Cardiac muscle cell (in vitro differentiated cells and primary cell): ENCODE data around the gene ZNF473. TPM values are rescaled to one million over a fixed set of nuclear protein-coding genes. Genes with fewer than 3 reads are reported as not detected.
A peak's percentile ranks its signal among the peaks of the same experiment; 100 is the strongest.

Experiments
- DNase-seq, 2 donors: peaks; one replicate each; pipeline versions ENCODE4 v3.0.0 to v3.0.0-alpha.2; 2010 to 2017; ENCODE audit warnings: low read depth in 1 of 2, low spot score in 1 of 2
- H3K27ac ChIP-seq: fragments of 200-600 bp; sonication (generic); 2 replicates; pipeline ENCODE4 v1.5.1; 2016
- H3K27me3 ChIP-seq: fragments of 200-600 bp; sonication (generic); 2 replicates; pipeline ENCODE4 v1.6.0; 2016; ENCODE audit warnings: control low read depth
- H3K36me3 ChIP-seq: fragments of 200-600 bp; sonication (generic); 2 replicates; pipeline ENCODE4 v1.5.1; 2016; ENCODE audit warnings: control low read depth
- H3K4me1 ChIP-seq: fragments of 200-600 bp; sonication (generic); 2 replicates; pipeline ENCODE4 v1.8.1; 2017; ENCODE audit warnings: low read depth, mild to moderate bottlenecking, mixed run types
- H3K4me3 ChIP-seq: fragments of 200-600 bp; sonication (generic); 2 replicates; pipeline ENCODE4 v1.5.1; 2016; ENCODE audit warnings: mild to moderate bottlenecking
- H3K9me3 ChIP-seq: fragments of 200-600 bp; sonication (generic); 2 replicates; pipeline ENCODE4 v1.5.1; 2017; ENCODE audit warnings: low read depth, mild to moderate bottlenecking, control low read depth
- polyA plus RNA-seq: library from polyadenylated mRNA; unstranded; fragments of >200 nt; fragmentation: Nextera tagmentation; extraction: Ambion mirVana; gene quantifications from 2 replicates; pipeline ENCODE4 v1.2.1, GENCODE V29; 2016
- total RNA-seq: library from RNA; depleted of rRNA; stranded (reverse); fragments of >200 nt; gene quantifications from 2 replicates; pipeline ENCODE4 v1.2.3, GENCODE V29; 2016
- TF ChIP-seq, protein P1 (sequence below): IDR thresholded peaks from 2 replicates; pipeline ENCODE4 v1.5.1; 2012; ENCODE audit warnings: low read depth, mild to moderate bottlenecking, low read length

Gene ZNF473
- total RNA-seq (6.3 and 6.5 TPM in 2 replicates), polyA plus RNA-seq (4.4 and 5.3 TPM in 2 replicates)

- Histone ChIP-seq H3K9me3 (no peaks in the 10 kb centered on the region), H3K27ac (peak within 1 kb of the TSS; percentile 46)
- TF ChIP-seq, protein P1, sequence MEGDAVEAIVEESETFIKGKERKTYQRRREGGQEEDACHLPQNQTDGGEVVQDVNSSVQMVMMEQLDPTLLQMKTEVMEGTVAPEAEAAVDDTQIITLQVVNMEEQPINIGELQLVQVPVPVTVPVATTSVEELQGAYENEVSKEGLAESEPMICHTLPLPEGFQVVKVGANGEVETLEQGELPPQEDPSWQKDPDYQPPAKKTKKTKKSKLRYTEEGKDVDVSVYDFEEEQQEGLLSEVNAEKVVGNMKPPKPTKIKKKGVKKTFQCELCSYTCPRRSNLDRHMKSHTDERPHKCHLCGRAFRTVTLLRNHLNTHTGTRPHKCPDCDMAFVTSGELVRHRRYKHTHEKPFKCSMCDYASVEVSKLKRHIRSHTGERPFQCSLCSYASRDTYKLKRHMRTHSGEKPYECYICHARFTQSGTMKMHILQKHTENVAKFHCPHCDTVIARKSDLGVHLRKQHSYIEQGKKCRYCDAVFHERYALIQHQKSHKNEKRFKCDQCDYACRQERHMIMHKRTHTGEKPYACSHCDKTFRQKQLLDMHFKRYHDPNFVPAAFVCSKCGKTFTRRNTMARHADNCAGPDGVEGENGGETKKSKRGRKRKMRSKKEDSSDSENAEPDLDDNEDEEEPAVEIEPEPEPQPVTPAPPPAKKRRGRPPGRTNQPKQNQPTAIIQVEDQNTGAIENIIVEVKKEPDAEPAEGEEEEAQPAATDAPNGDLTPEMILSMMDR = no peak
Observed at GRCh38 chr19:50025794-50026549, at the start of gene ZNF473. TSS of gene ZNF473 (plus strand) at chr19:50026005. CDS start at chr19:50031083, 5,078 bp downstream.

GRCh38 chr19:49976496-49976895 lies 49.3 kb upstream of the ZNF473 start:
- no peak overlapping the region for H3K27ac ChIP-seq
- TF ChIP-seq, protein P1 = no peak
- no peaks in the 10 kb centered on the region for H3K27me3 ChIP-seq
- H3K9me3 ChIP-seq = no peaks in the 10 kb centered on the region
- H3K4me1 ChIP-seq = peaks cover 3% of the 10 kb centered on the region
- no peak for DNase-seq
- no peak overlapping the region for H3K4me3 ChIP-seq
- no peaks in the 10 kb centered on the region for H3K36me3 ChIP-seq

More at GRCh38 chr19:50025794-50026549, at the start of gene ZNF473:
- peak; percentile 96 to 97 for DNase-seq
- Histone ChIP-seq H3K4me3 (peak within 1 kb of the TSS; percentile 72), H3K4me1 (no peaks in the 10 kb centered on the region), H3K36me3 (no peaks in the 10 kb centered on the region), H3K27me3 (no peaks in the 10 kb centered on the region)

DNA sequence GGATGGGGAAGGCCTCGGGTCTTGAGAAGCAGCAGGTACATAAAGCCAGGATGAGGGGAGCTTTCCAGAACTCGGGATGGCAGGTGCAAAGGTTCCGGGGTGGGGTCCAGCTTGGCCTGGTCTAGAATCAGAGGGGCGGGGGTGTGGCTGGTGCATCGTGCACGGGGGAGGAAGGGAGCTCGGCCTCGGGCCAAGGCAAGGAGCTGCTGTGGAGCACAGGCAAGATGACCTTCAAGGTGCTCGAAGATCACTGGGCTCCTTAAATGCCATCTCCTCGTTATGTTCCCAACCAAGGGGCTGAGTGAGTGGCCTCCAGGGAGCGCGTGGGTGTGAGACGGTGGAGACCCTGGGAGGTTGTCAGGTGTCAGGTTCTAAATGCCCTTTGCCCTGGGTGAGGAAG lies 48.7 kb upstream of the ZNF473 start:
- H3K36me3 ChIP-seq = no peaks in the 10 kb centered on the region
- TF ChIP-seq, protein P1 = no peak
- no peak overlapping the region for H3K4me3 ChIP-seq
- H3K27ac ChIP-seq = no peak overlapping the region
- H3K27me3 ChIP-seq = no peaks in the 10 kb centered on the region
- DNase-seq = no peak
- peaks cover under 1% of the 10 kb centered on the region for H3K4me1 ChIP-seq
- H3K9me3 ChIP-seq = no peaks in the 10 kb centered on the region

DNA sequence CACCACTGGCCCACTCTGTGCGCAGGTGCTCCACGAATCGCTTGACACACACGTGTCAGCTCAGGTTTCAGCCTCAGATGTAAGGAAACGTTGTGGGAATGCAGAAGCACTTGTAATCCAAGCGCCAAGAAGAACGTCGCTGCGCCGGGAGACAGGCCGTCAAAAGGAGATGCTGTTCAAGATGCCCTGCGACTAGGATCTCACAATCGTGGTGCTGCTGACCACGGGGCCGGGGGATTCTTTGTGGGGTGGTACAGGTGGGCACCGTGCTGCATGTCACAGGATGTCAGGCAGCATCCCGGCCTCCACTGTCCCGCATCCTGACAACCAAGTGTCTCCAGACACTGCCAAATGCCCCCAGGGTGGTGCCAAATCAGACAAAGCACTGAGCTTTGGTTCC lies 47.9 kb upstream of the ZNF473 start:
- no peaks in the 10 kb centered on the region for H3K9me3 ChIP-seq
- no peaks in the 10 kb centered on the region for H3K36me3 ChIP-seq
- no peak overlapping the region for H3K4me3 ChIP-seq
- H3K4me1 ChIP-seq = no peaks in the 10 kb centered on the region
- H3K27me3 ChIP-seq = no peaks in the 10 kb centered on the region
- no peak for DNase-seq
- H3K27ac ChIP-seq = no peak overlapping the region
- TF ChIP-seq, protein P1 = no peak

GRCh38 chr19:49978324-49978723 lies 47.5 kb upstream of the ZNF473 start:
- H3K9me3 ChIP-seq = no peaks in the 10 kb centered on the region
- H3K27me3 ChIP-seq = no peaks in the 10 kb centered on the region
- no peak for DNase-seq
- no peaks in the 10 kb centered on the region for H3K36me3 ChIP-seq
- no peaks in the 10 kb centered on the region for H3K4me1 ChIP-seq
- H3K4me3 ChIP-seq = no peak overlapping the region
- H3K27ac ChIP-seq = no peak overlapping the region
- TF ChIP-seq, protein P1 = no peak
